Islet of Langerhans (tissue), 1 donor: ENCODE results near the gene DDX54.
"Not testable (repeated sequence)": the region's sequence is repeated elsewhere in the genome, so short reads cannot be mapped to it uniquely, and the experiment has no call there.

Experiments used
- FAIRE-seq: peaks from one replicate; lab custom pipeline; 2011; peaks lifted over from hg19 to GRCh38; lab: Jason Lieb, UNC

DDX54 gene

GRCh38 chr12:113138826-113139225 lies 46.5 kb downstream of the DDX54 start:
- no peak for FAIRE-seq

- no peak for FAIRE-seq
Observed at GRCh38 chr12:113137861-113138783, 47.2 kb downstream of the DDX54 start.

DNA sequence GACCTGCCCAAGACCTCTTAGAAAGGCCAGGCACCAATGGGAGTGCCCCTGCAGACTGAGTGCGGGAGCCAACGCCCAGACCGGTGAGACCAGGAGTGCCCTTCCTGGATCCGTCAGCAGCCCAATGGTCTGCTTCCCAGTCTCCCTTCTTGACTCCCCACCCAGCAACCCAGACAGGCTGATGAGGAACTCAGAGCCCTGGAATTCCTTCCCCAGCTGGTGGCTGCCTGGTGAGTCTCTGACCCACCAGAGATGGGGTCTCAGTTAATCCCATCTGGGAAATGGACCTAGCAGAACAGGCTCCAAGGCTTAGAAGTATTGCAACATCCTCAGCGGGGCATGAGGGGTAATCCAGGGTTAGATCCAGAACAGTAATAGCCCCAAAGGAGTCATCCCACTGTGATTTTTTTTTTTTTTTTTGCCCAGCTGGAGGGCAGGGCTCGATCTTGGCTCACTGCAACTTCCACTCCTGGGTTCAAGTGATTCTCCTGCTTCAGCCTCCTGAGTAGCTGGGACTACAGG lies 48.2 kb downstream of the DDX54 start:
- FAIRE-seq, result no peak

DNA sequence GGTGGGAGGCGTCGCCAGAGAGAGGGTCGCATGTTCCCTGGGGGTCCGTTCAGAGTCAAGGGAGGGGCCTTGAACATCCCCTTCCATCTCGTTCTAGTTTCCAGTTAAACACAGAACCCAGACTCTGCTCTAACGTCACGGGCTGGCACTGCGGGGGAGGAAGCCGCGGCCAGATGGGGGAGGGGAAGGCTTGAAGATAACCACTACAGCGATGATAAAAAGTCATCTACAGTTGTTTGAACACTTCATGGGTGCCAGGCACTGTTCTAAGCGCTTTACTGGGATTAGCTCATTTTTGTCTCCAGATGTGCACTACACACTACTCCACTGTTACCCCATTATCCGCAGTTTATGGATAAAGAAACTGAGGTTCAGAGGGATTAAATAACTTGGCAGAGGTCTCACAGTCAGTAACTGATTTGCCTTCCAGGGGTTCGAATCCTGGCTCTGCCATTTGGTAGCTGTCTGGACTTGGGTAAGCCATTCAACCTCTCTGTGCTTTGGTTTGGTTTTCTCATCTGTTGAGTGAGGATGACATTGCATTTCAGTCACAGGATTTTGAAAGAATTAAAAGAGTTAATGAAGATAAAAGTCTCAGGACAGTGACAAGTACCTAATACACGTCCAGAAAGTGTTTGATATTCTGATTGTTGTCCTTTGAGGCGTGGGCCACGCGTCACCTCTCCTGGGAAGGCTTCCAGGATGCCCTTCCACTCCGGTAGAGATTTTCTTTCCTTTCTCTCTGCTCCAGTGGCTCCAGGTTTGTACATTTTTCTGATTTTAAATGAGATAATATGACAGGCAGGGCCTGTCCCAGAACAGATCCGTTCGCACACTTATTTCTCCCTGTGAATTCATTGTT lies 48.9 kb downstream of the DDX54 start:
- no peak for FAIRE-seq

DNA sequence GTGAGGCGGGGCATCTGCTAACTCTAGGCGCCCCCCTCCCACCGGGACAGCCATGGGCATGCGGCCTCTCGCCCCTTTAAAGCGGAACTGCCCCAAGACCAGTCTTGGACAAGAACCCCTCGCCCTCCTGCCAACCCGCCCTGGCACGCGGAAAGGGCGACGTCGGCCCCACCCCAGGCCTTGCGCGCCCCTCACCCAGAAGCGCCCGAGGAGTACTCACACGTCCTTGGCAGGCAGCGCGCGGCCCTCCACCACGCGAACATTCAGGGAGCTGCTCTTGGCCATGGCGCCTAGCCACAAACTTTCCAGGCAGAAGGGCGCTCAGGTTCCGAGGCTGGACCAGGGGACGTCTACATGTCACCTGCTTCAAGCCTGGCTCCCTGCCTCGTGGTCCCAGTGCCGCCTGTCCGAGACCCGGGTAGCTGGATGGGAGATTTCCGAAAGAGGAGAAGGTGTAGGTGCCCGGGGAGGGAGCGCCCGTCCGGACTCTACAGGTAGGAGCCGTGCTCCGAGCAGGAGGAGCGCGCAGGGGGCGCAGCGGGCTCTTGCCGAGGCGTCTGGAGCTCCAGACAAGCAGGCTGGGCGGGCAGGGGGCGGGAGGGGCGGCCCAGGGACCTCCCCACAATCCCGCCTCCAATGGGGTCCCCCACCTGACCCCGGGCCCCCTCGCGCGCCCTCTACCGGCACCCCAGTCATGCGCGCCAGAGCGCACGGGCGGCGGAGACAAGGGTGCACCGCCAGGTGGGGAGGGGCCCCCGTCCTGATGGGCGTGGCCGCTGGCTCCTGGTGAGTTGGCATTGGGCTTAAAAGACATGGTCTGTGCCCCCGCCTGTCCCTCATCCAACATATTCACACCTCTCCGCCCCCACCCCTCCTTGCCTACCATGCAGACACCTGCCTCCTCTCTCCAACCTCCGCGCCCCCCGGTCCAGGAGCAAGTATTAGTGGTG lies 49.8 kb downstream of the DDX54 start, which contains the start of gene RASAL1:
RASAL1 (minus strand) TSS at position 584 of the 950 bp plus-strand sequence; CDS start at position 285, 299 bp downstream.
- FAIRE-seq, result no peak

GRCh38 chr12:113134521-113134951 lies 50.7 kb downstream of the DDX54 start:
- no peak for FAIRE-seq

GRCh38 chr12:113134071-113134470 lies 51.2 kb downstream of the DDX54 start:
- FAIRE-seq, result no peak

GRCh38 chr12:113133666-113134065 lies 51.6 kb downstream of the DDX54 start:
- no peak for FAIRE-seq

- no peak for FAIRE-seq
Observed at GRCh38 chr12:113133036-113133435, 52.2 kb downstream of the DDX54 start.

DNA sequence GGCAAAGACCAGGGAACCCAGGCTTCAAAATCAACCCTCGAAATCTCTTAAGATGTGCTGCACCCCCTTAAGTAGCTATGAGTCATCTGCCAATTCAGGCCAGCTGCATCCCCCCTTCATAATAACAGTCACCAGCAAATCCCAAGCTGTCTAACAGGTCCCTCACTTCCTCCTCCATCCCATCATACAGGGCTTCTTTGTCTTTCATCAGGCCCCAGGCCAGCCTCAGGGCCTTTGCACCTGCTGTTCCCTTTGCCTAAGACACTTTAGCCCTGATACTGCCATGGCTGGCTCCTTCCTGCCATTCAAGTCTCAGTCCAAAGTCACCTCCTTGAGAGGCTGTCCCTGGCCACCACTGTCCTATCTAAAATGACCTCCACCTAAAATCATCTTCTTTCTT lies 53.7 kb downstream of the DDX54 start:
- no peak for FAIRE-seq

DNA sequence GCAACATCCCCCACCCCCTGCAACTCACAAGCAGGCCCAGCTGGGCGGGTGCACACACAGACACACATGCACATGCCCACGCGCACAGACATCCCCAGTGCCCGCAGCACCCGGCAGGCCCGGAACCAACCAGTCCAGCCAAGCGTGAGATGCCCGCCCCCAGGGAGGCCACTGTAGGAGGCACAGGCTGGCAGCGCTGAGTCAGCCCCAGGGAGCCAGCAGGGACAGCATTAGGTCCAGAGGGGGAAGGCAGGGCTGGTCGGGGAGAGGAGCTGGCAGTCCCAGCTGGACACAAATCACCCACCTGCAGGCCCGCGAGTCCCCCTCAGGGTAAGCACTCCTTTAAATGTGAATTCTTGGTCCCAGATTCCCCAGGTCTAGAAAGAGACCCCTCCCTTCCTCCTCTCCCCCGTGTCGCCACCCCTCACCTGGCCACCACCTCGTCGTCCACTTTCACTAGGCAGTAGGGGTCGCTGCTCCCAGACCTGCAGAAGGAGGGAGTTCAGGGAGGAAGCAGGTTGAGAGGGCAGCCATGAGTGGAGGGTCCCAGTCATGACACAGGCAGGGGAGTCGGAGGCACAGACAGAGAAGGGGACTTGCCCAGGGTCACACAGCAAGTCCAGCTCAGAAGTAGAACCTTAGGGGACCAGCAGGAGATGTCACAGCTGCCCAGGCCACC lies 54.7 kb downstream of the DDX54 start:
- no peak for FAIRE-seq

DNA sequence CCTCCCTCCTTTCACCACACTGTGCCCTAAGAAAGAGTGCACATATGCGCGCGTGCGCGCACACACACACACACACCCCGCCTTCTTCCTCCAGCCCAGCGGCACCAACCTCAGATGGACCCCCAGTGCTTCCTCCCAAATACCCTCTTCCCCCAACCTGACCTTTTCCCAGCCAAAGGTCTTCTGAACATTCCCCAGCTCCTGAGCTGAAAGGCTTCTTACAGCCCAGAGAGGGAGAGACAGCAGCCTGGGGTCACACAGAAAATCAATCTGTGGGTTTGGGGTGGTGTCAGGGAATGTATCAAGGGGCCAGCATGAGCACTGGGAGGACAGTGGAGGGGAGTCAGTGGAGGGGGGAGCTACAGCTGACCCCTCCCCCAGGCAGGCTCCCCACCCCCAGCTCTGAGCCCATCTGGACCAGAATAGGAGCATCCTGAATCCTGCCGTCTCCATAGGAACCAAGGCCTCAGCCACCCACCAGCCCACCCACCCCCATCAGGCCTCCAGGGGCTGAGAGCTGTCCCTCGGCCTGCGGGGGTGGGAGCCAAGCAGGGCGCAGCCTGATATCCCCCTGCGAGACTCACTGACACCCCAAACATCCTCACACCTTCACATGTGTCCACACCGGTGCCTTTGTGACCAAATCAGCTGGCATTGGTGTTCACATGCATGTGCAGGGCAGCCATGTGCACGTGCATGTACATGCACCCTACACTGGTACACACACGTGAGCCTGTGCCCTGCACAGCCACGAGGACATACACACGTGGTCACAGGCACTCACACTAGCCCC lies 55.4 kb downstream of the DDX54 start:
- FAIRE-seq, result no peak

DNA sequence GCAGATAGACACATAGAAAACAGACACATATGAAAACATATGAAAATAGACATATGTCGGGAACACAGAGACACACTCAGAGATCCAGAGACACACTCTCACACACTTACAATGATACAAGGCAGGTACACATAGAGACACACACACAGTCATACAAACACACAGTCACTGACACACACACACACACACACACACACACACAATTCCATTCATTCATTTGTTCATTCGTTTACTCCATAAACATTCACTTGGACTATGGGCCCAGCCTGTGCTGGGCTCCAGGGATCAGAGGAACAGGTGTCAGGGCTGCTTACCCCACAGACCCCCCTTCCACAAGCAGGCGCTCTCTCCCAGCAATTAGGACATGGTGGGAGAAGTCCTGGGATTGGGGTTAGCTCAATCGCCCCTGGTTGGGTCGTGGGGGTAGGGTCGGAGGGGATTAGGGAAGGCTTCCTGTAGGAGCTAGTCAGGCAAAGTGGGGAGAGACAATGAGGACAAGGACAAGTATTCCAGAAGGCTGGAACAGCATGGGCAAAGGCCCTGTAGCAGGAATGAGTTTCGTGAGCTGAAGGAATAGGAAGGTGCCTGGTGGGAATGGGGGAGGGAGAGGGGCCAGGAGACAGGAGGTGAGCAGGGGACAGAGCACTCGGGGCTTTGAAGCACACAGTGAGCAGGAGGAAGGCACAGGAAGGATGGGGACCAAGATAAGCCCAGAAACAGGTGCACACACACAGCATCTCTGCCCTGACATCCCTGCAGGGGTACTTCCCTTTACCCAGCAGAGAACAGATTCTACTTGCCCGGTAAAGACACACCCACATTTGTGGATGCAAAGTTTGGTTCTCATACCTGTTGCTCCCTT lies 56.2 kb downstream of the DDX54 start:
- FAIRE-seq, result no peak

GRCh38 chr12:113127791-113128199 lies 57.5 kb downstream of the DDX54 start:
- no peak for FAIRE-seq

- FAIRE-seq, result no peak
Observed at GRCh38 chr12:113120670-113121370, 64.5 kb downstream of the DDX54 start.

- no peak for FAIRE-seq
Observed at GRCh38 chr12:113119980-113120669, 65.2 kb downstream of the DDX54 start.

DNA sequence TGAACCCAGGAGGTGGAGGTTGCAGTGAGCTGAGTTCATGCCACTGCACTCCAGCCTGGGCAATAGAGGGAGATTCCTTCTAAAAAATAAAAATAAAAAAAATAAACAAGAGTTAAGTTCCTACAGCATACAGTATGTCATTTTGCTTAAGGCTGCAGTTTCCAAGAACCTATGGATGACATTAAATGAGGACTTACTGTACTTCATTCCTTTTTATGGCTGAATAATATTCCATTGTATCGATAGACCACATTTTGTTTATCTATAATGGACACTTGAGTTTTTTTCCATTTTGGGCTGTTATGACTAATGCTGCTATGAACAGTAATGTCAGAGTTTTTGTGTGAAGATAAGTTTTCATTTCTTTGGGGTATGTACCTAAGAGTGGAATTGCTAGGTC lies 67.1 kb downstream of the DDX54 start:
- FAIRE-seq, result no peak

GRCh38 chr12:113117684-113118083 lies 67.6 kb downstream of the DDX54 start:
- not testable (repeated sequence) for FAIRE-seq
